ENCODE data around the gene EPPIN. TPM values are rescaled to one million over a fixed set of nuclear protein-coding genes. Genes with fewer than 3 reads are reported as not detected.
"Not testable (repeated sequence)": the region's sequence is repeated elsewhere in the genome, so short reads cannot be mapped to it uniquely, and the experiment has no call there.

EPPIN gene
- total RNA-seq, 2 experiments from 2014 or later, result not detected

- H3K27me3 Mint-ChIP-seq, result peaks cover 10% of the 10 kb centered on the region
- POLR2A ChIA-PET, result no interaction called here
Measured at GRCh38 chr20:45588800-45589199, 41.6 kb upstream of the EPPIN start.

GRCh38 chr20:45585986-45586385 lies 38.8 kb upstream of the EPPIN start:
- CTCF ChIA-PET, result interaction anchor here (1.1 kb wide), 1 partner anchor 185 kb away, joined by 3 read pairs; no protein-coding TSS in a partner anchor
- H3K9me3 Mint-ChIP-seq; DNase-seq; H3K36me3 Mint-ChIP-seq (ENCODE audit: low read depth); H3K4me3 Mint-ChIP-seq; H3K27ac Mint-ChIP-seq; intact Hi-C loops (cut with micrococcal nuclease); ATAC-seq; POLR2A ChIA-PET; H3K4me1 Mint-ChIP-seq (ENCODE audit: low read depth): not testable (repeated sequence)
- H3K27me3 Mint-ChIP-seq, result peaks cover 14% of the 10 kb centered on the region

More at GRCh38 chr20:45588800-45589199, 41.6 kb upstream of the EPPIN start:
- TF ChIP-seq CTCF (IDR thresholded peaks at IDR 0.05), result no peak
- no peaks in the 10 kb centered on the region for H3K36me3 Mint-ChIP-seq (ENCODE audit: low read depth)
- DNase-seq, result no peak
- ATAC-seq, result no peak
- CTCF ChIA-PET, result interaction anchor here (1.9 kb wide), 1 partner anchor 182 kb away, joined by 16 read pairs; no protein-coding TSS in a partner anchor
- intact Hi-C loops (cut with micrococcal nuclease), result no loop called here
- H3K4me3 Mint-ChIP-seq, result no peak overlapping the region
- no peak overlapping the region for H3K27ac Mint-ChIP-seq
- no peaks in the 10 kb centered on the region for H3K9me3 Mint-ChIP-seq
- H3K4me1 Mint-ChIP-seq (ENCODE audit: low read depth), result peaks cover 2% of the 10 kb centered on the region

GRCh38 chr20:45584294-45584693 lies 37.1 kb upstream of the EPPIN start:
- intact Hi-C loops (cut with micrococcal nuclease), result not testable (repeated sequence)

GRCh38 chr20:45583502-45583901 lies 36.3 kb upstream of the EPPIN start:
- Mint-ChIP-seq H3K27me3 (peaks cover 13% of the 10 kb centered on the region), H3K36me3 (ENCODE audit: low read depth) (no peaks in the 10 kb centered on the region), H3K9me3 (no peaks in the 10 kb centered on the region), H3K27ac (no peak overlapping the region), H3K4me1 (ENCODE audit: low read depth) (no peaks in the 10 kb centered on the region), H3K4me3 (no peak overlapping the region)
- ChIA-PET POLR2A (no interaction called here), CTCF (interaction anchor here (0.9 to 1.4 kb wide), 2 partner anchors 188 to 197 kb away, joined by 3 to 13 read pairs; no protein-coding TSS in a partner anchor)
- ATAC-seq, result no peak
- no peak for TF ChIP-seq CTCF (IDR thresholded peaks at IDR 0.05)
- intact Hi-C loops (cut with micrococcal nuclease), result no loop called here
- DNase-seq, result no peak

More at GRCh38 chr20:45584294-45584693, 37.1 kb upstream of the EPPIN start:
- ATAC-seq; H3K36me3 Mint-ChIP-seq (ENCODE audit: low read depth); H3K4me3 Mint-ChIP-seq; H3K4me1 Mint-ChIP-seq (ENCODE audit: low read depth); H3K9me3 Mint-ChIP-seq; H3K27ac Mint-ChIP-seq; POLR2A ChIA-PET; DNase-seq: not testable (repeated sequence)
- H3K27me3 Mint-ChIP-seq, result peaks cover 17% of the 10 kb centered on the region
- CTCF ChIA-PET, result interaction anchor here (0.9 to 1.4 kb wide), 2 partner anchors 187 to 196 kb away, joined by 3 to 13 read pairs; no protein-coding TSS in a partner anchor

- no peak for TF ChIP-seq CTCF (IDR thresholded peaks at IDR 0.05)
- ChIA-PET POLR2A (no interaction called here), CTCF (no interaction called here)
- Mint-ChIP-seq H3K36me3 (ENCODE audit: low read depth) (no peaks in the 10 kb centered on the region), H3K4me1 (ENCODE audit: low read depth) (no peaks in the 10 kb centered on the region), H3K4me3 (no peak overlapping the region), H3K27ac (no peak overlapping the region), H3K9me3 (no peaks in the 10 kb centered on the region), H3K27me3 (peaks cover 13% of the 10 kb centered on the region)
- ATAC-seq (no peak), DNase-seq (no peak)
- intact Hi-C loops (cut with micrococcal nuclease), result no loop called here
Measured at GRCh38 chr20:45581702-45582101, 34.5 kb upstream of the EPPIN start.

- no peaks in the 10 kb centered on the region for H3K36me3 Mint-ChIP-seq (ENCODE audit: low read depth)
- H3K27ac Mint-ChIP-seq, result no peak within 1 kb of the TSS
- TF ChIP-seq CTCF (IDR thresholded peaks at IDR 0.05), result no peak
- ATAC-seq, result no peak
- no peaks in the 10 kb centered on the region for H3K9me3 Mint-ChIP-seq
- peaks cover 15% of the 10 kb centered on the region for H3K27me3 Mint-ChIP-seq
- no peaks in the 10 kb centered on the region for H3K4me1 Mint-ChIP-seq (ENCODE audit: low read depth)
- ChIA-PET POLR2A (no interaction called here), CTCF (interaction anchor here (1.0 to 2.2 kb wide), 2 partner anchors 16 to 192 kb away, joined by 3 to 8 read pairs; no protein-coding TSS in a partner anchor)
- no peak for DNase-seq
- no peak within 1 kb of the TSS for H3K4me3 Mint-ChIP-seq
- intact Hi-C loops (cut with micrococcal nuclease), result no loop called here
Measured at GRCh38 chr20:45579184-45579583, 32.0 kb upstream of the EPPIN start, which contains the start of gene WFDC8. Gene WFDC8, minus strand, starts transcription at chr20:45579284. Its CDS starts 37 bp downstream, at chr20:45579247.

Measured in activated CD8-positive, alpha-beta T cell treated with anti-CD3 and anti-CD28 coated beads for 36 hours (primary cell).